Muscle of leg (tissue), 11 donors: ENCODE data around the gene PNLIPRP3. TPM values are rescaled to one million over a fixed set of nuclear protein-coding genes. Genes with fewer than 3 reads are reported as not detected.

Experiments used
- DNase-seq: peaks from one replicate; pipeline ENCODE4 v3.0.0; 2013
- H3K27ac ChIP-seq: one replicate; pipeline ENCODE4 v1.5.1; 2013; ENCODE audit warnings: mild to moderate bottlenecking, low read length, control low read depth
- H3K27me3 ChIP-seq: one replicate; pipeline ENCODE4 v1.6.1; 2013; ENCODE audit warnings: low read length; ENCODE audit not compliant: control insufficient read depth, insufficient read depth
- H3K36me3 ChIP-seq: one replicate; pipeline ENCODE4 v1.6.1; 2013; ENCODE audit warnings: low read length; ENCODE audit not compliant: control insufficient read depth, insufficient read depth
- H3K4me1 ChIP-seq: one replicate; pipeline ENCODE4 v1.6.1; 2013; ENCODE audit warnings: low read length; ENCODE audit not compliant: control insufficient read depth, insufficient read depth
- H3K4me3 ChIP-seq: one replicate; pipeline ENCODE4 v1.5.1; 2013; ENCODE audit warnings: low read length, control low read depth
- H3K9me3 ChIP-seq: replicated peaks from 2 replicates; pipeline ENCODE4 v1.6.1; 2013; ENCODE audit warnings: low read depth, low read length; ENCODE audit not compliant: control insufficient read depth
- WGBS: methylation state at CpG from one replicate; pipeline ENCODE4 v1.1.5; 2013; ENCODE audit warnings: missing lambda C conversion rate; ENCODE audit not compliant: insufficient coverage; 5-methylcytosine and 5-hydroxymethylcytosine counted together
- polyA plus RNA-seq, 8 donors: library from polyadenylated mRNA; unstranded; fragments of 120-200 nt; gene quantifications; one replicate each; pipeline versions ENCODE4 v1.2.1 to v1.2.3, GENCODE V29; 2013; ENCODE audit warnings: inconsistent platforms in 1 of 8, low replicate concordance in 1 of 8; ENCODE audit not compliant: insufficient read length in 8 of 8, insufficient read depth in 1 of 8
- total RNA-seq: library from RNA; stranded (reverse); fragments of 120-200 nt; gene quantifications from one replicate; pipeline ENCODE4 v1.2.4, GENCODE V29; 2013

The PNLIPRP3 gene
- total and polyA plus RNA-seq, 9 donors: 0.04 to 0.08 (median 0.05) TPM; not detected in 5

DNA sequence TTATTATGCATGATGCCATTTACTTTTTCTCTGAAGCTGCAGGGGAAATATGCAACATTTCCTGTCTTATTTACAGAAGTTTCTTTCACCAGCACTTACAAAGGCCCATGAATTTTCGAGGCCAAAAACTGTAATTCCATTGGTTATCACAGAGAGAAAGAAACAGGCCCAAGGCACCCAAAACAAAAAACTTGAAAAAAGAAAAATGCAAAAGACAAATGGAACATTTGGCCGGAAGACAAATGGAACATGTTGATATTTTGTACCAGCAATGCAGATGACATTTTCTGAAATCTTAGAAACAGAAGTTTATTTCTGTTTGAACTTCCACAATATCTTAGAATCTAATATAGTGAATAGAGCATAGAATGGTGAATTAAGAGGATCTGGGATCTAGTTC is 61.8 kb downstream of the PNLIPRP3 start:
- DNase-seq: no peak
- peaks cover 2% of the 10 kb centered on the region for H3K4me1 ChIP-seq
- no peaks in the 10 kb centered on the region for H3K36me3 ChIP-seq
- peaks cover 2% of the 10 kb centered on the region for H3K27me3 ChIP-seq
- H3K4me3 ChIP-seq: no peak overlapping the region
- no peaks in the 10 kb centered on the region for H3K9me3 ChIP-seq
- whole genome bisulfite sequencing: no CpG with 5 or more reads among the region's 2 CpGs
- H3K27ac ChIP-seq: no peak overlapping the region

DNA sequence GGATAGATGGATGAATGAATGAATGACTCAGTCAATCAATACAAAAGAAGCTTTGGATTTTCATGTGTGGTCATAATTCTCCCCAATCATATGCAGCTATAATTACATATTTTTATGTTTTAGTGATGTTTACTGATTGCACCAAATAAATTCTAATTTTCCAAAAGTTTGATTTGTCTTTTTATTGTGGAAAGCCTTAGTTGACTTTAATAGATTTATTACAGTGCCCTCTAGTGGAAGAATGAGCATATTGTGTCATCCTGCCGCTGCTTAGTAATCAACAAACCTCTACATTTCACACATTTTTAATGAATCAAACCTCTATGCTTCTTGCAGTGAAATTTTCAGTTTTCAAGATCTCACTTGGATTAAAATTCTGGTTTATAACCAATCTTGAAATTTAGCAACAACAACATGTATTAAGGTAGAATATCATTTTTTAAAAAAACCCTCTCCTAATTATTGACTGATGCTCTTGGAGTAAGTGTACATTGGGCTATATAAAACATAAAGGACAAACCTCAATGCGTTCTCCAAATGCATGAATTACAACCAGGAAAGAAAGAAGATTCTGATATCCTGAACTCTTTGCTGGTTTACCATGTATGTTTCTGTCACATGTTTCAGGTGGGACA is 62.5 kb downstream of the PNLIPRP3 start:
- no peaks in the 10 kb centered on the region for H3K36me3 ChIP-seq
- DNase-seq: peak; percentile 46
- no peaks in the 10 kb centered on the region for H3K9me3 ChIP-seq
- H3K4me3 ChIP-seq: no peak overlapping the region
- peaks cover 2% of the 10 kb centered on the region for H3K27me3 ChIP-seq
- no peak overlapping the region for H3K27ac ChIP-seq
- peaks cover 2% of the 10 kb centered on the region for H3K4me1 ChIP-seq
- WGBS: no CpG with 5 or more reads among the region's 2 CpGs

DNA sequence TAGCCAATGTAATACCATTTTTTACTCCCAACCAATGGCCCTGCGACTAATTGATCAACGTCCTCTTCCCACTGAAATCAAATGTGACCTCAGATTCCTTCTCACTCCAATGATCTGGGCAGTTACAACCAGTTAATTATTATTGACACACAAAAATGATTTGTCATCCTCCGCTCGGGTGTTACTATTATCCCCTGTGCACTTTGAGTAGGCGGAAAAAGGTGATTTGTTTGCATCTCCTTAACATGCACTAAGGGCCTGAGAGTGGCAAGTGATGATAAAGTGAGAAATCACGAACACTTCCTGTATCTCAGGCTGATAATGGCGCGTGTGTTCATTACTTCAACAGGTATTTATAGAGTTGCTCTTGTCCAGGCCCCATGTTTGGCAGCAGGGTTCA is 77.1 kb downstream of the PNLIPRP3 start:
- H3K4me3 ChIP-seq: no peak overlapping the region
- H3K9me3 ChIP-seq: no peaks in the 10 kb centered on the region
- WGBS: 90% methylated on average over 2 of the region's 8 CpGs
- no peak for DNase-seq
- no peaks in the 10 kb centered on the region for H3K36me3 ChIP-seq
- no peaks in the 10 kb centered on the region for H3K27me3 ChIP-seq
- no peaks in the 10 kb centered on the region for H3K4me1 ChIP-seq
- H3K27ac ChIP-seq: no peak overlapping the region

- WGBS: no CpG with 5 or more reads among the region's 3 CpGs
- Histone ChIP-seq H3K9me3 (no peaks in the 10 kb centered on the region), H3K4me1 (no peaks in the 10 kb centered on the region), H3K27ac (no peak overlapping the region), H3K4me3 (no peak overlapping the region), H3K36me3 (no peaks in the 10 kb centered on the region), H3K27me3 (no peaks in the 10 kb centered on the region)
- no peak for DNase-seq
These were observed 82.9 kb downstream of the PNLIPRP3 start for GRCh38 chr10:116510565-116510964.

GRCh38 chr10:116511365-116511764 is 83.7 kb downstream of the PNLIPRP3 start:
- Histone ChIP-seq H3K36me3 (no peaks in the 10 kb centered on the region), H3K9me3 (no peaks in the 10 kb centered on the region), H3K4me1 (no peaks in the 10 kb centered on the region), H3K27me3 (no peaks in the 10 kb centered on the region), H3K27ac (no peak overlapping the region), H3K4me3 (no peak overlapping the region)
- no CpG with 5 or more reads among the region's 3 CpGs for WGBS
- DNase-seq: no peak

DNA sequence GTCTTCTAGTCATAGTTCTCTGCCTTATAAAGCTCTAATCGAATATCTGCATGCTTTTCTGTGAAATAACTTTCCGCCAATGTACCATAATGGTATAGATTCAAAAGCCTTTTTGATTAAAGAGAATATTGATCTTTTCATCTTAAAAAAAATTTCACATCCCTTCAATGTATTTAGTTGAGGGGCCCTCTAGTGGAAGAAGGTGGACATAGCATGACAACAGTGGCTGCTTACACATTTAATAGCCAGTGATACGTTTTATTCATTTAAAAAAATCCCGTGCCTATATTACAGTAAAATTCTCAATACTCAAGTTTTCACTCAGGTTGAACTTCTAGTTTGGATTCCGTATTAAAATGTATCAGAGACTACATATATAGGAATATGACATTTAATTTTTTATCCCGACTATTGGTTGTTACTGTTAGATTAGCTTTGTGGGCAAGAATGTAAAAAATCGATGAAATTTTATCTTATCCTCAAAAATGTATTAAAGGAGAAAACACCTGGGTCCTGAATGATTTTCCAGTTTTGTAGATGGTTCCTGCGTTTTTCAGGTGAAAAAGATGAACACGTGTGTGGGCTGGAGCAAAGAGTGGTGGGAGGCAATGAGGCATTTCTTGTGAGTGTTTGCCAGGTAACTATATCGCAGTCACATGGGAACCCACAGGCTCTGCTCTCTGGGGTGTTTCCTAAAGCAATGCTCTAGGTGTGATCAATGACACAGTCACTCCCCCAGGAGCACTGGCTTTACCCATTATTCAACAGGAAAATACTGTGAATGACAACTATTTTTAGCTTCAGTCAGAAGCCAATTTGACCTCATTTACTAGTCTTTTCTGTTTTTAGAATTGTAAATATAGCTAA is 94.0 kb downstream of the PNLIPRP3 start:
- no peaks in the 10 kb centered on the region for H3K9me3 ChIP-seq
- H3K36me3 ChIP-seq: no peaks in the 10 kb centered on the region
- H3K4me1 ChIP-seq: no peaks in the 10 kb centered on the region
- WGBS: 57% methylated on average over 2 of the region's 10 CpGs
- H3K4me3 ChIP-seq: no peak overlapping the region
- no peak overlapping the region for H3K27ac ChIP-seq
- peak; percentile 52 for DNase-seq
- H3K27me3 ChIP-seq: peaks cover 4% of the 10 kb centered on the region

DNA sequence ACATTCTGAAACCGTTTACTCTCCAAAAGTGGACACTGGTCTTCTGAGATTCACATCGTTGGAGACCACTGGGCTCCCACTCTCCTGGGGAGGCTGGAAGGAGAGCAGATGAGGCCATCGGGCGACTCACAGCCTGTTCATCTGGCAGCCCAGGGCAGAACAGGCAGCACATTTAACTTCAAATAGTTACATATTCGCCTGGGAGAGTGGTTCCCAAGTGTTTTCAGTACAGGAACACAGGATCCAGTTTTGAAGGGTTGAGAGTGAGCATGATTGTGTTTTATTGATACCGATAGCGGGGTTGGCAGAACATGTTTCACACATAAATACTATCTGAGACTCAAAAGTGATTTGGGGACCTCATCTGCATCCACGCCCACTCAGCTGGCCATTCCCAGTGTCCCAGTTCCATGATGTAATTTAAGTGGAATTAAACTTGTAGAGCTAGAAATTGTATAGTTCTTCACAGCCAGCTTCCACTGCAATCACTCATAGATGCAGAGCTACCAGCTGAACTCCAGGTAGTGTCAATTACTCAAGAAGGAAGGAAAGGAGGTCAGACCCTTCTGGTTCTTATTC is 95.2 kb downstream of the PNLIPRP3 start:
- WGBS: 50% methylated on average over 1 of the region's 8 CpGs
- no peak for DNase-seq
- Histone ChIP-seq H3K36me3 (no peaks in the 10 kb centered on the region), H3K4me1 (no peaks in the 10 kb centered on the region), H3K27me3 (peaks cover 4% of the 10 kb centered on the region), H3K4me3 (no peak overlapping the region), H3K9me3 (no peaks in the 10 kb centered on the region), H3K27ac (no peak overlapping the region)

DNA sequence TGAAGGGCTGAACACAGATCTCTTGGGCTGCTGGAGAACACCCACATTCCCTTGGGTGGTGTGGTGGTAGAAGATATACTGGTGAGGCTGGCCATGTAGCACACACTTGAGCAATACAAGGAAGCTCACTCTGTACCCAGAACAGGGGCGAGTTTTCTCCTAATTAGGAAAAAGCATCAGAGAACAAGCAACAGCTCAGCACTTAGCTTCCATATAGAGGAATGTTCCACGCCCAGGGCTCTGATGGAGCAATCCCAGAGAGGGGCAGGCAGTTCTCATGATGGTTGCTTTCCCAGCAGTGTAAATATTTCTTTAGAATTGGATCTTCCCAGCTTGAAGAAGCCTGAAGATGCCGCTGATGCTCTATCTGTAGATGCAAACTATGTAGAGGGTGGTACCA is 97.1 kb downstream of the PNLIPRP3 start:
- Histone ChIP-seq H3K27ac (no peak overlapping the region), H3K36me3 (no peaks in the 10 kb centered on the region), H3K4me1 (no peaks in the 10 kb centered on the region), H3K27me3 (peaks cover 4% of the 10 kb centered on the region), H3K9me3 (no peaks in the 10 kb centered on the region), H3K4me3 (no peak overlapping the region)
- DNase-seq: no peak
- WGBS: no CpG with 5 or more reads among the region's 3 CpGs

DNA sequence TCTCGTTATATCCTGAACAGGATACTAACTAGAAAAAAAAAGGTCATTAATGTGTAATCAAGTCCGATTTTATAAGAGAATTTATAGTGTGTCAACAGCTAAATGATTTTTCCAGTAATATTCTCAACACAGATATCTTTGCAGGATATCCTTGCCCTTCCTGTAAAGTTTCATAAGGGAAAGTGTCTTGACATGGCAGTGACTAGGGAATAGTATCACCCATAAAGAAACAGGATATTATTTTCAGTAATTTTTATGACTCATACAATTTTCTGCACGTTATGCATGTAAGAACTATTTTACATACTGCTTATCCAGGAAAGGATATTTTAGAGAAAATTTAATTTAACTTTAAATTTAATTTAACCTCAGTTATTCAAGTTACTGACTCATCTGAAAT is 98.6 kb downstream of the PNLIPRP3 start:
- H3K27ac ChIP-seq: no peak overlapping the region
- no peaks in the 10 kb centered on the region for H3K9me3 ChIP-seq
- peaks cover 4% of the 10 kb centered on the region for H3K27me3 ChIP-seq
- WGBS: no CpG with 5 or more reads among the region's 3 CpGs
- no peaks in the 10 kb centered on the region for H3K4me1 ChIP-seq
- no peaks in the 10 kb centered on the region for H3K36me3 ChIP-seq
- H3K4me3 ChIP-seq: no peak overlapping the region
- no peak for DNase-seq
